ENCODE measurements around the gene CCDC85A.

- TF ChIP-seq CTCF (IDR thresholded peaks at IDR 0.05) (no peak), POLR2A (IDR thresholded peaks at IDR 0.05) (no peak)
Measured at GRCh38 chr2:56291711-56292110, 107.9 kb downstream of the CCDC85A start.

All from lower leg skin (tissue), 3 donors.